Epithelial cell of esophagus (primary cell): Measurements from ENCODE around the gene KIF5A.

Experiments
- DNase-seq: peaks from one replicate; pipeline ENCODE4 v3.0.0; 2010; ENCODE audit warnings: low read depth
- H3K4me3 ChIP-seq: 2 replicates; pipeline ENCODE4 v1.5.1; 2011; ENCODE audit warnings: mild to moderate bottlenecking, low read length, control low read depth
- TF ChIP-seq, protein P1 (sequence below): IDR thresholded peaks from 2 replicates; pipeline ENCODE4 v1.5.1; 2011; ENCODE audit warnings: low read depth, mild to moderate bottlenecking, low read length, control low read depth, inconsistent platforms; ENCODE audit not compliant: insufficient read depth; ENCODE audit errors: missing control alignments

The KIF5A gene

GRCh38 chr12:57622293-57623245 is 72.7 kb downstream of the KIF5A start:
- H3K4me3 ChIP-seq, result no peak overlapping the region
- TF ChIP-seq, protein P1, sequence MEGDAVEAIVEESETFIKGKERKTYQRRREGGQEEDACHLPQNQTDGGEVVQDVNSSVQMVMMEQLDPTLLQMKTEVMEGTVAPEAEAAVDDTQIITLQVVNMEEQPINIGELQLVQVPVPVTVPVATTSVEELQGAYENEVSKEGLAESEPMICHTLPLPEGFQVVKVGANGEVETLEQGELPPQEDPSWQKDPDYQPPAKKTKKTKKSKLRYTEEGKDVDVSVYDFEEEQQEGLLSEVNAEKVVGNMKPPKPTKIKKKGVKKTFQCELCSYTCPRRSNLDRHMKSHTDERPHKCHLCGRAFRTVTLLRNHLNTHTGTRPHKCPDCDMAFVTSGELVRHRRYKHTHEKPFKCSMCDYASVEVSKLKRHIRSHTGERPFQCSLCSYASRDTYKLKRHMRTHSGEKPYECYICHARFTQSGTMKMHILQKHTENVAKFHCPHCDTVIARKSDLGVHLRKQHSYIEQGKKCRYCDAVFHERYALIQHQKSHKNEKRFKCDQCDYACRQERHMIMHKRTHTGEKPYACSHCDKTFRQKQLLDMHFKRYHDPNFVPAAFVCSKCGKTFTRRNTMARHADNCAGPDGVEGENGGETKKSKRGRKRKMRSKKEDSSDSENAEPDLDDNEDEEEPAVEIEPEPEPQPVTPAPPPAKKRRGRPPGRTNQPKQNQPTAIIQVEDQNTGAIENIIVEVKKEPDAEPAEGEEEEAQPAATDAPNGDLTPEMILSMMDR, result no peak
- DNase-seq, result no peak

GRCh38 chr12:57623385-57623784 is 73.5 kb downstream of the KIF5A start:
- no peak for DNase-seq
- H3K4me3 ChIP-seq, result no peak overlapping the region
- TF ChIP-seq, protein P1, result no peak

GRCh38 chr12:57623811-57624390 is 74.1 kb downstream of the KIF5A start:
- no peak for DNase-seq
- no peak overlapping the region for H3K4me3 ChIP-seq
- TF ChIP-seq, protein P1, result no peak

DNA sequence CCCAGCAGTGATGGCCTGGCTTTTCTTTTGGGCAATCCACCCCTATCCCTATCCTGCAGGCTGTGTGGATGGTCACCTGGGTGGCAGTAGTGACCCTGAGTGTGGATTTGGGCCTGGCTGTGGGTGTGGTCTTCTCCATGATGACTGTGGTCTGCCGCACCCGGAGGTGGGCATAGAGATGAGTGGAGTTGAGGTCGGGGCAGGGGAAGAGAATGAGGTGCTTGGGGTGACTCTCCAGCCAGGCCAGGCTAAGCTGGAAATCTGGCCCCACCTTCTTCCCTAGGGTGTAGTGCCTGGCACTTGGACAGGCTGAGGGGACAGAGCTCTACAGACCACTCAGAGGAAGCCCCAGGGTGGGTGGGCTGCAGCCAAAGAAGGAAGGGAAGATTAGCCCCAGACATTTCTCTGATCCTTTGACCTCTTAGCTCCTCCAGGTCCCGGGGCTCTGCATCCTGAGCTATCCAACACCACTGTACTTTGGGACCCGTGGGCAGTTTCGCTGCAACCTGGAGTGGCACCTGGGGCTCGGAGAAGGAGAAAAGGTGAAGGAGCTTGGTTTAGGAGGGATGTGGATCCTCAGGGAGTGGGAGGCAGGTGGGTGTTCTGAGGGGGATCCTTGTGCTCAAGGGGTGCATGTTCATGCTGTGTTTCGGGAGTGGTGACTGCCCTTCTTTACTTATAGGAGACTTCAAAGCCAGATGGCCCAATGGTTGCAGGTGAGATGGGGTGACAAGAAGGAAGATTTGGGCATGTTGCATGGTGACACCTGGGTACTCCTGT is 74.8 kb downstream of the KIF5A start:
- TF ChIP-seq, protein P1, result no peak
- no peak for DNase-seq
- no peak overlapping the region for H3K4me3 ChIP-seq

- H3K4me3 ChIP-seq, result no peak overlapping the region
- TF ChIP-seq, protein P1, result no peak
- no peak for DNase-seq
These were observed 75.6 kb downstream of the KIF5A start for GRCh38 chr12:57625261-57626032.

DNA sequence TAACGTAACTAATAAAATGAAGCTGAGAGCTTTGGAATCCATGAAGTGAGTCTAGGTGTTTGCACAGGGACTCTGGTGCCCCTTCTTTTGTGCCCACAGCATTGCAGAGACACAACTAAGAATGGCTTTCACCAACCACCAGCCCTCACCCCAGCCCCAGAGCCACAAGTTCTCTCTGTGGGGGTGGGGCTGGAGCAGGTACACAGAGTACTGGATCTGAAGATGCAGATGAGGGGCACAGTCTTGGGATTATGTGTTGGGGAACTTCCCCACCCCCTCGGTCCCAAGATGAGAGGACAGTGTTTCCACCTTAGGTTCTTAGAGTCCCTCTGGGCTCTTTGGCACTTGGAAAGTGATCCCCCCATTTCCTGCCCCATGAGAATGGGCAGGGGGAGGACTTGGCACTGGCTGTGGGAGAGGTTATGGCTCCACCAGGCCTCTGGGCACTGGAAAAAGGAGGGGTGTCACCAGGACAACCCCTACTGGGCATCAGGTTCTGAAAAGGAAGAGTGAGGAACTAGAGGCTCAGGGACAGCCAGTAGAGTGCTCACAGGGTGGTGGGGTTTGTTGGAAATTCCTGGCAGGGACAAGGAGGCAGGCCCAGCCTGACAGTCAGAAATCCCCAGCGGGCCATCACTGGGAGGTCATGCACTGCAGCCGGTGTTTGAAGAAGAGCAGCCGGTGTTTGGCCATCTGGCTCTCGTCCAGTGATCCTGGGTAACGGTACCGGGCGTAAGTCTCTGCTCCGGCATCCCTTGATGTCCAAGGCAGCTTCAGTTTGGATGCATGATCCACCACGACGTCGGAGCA is 76.5 kb downstream of the KIF5A start:
- TF ChIP-seq, protein P1, result no peak
- DNase-seq, result no peak
- no peak overlapping the region for H3K4me3 ChIP-seq
